ENCODE measurements around the gene RABIF.
"Not testable (repeated sequence)": the region's sequence is repeated elsewhere in the genome, so short reads cannot be mapped to it uniquely, and the experiment has no call there.

The RABIF gene

GRCh38 chr1:202888531-202889360, at the start of gene RABIF:
Gene RABIF (minus strand): TSS chr1:202889149. CDS start chr1:202889098, 51 bp downstream.
- DNase-seq = peak; percentile 98

GRCh38 chr1:202938287-202938925, 49.5 kb upstream of the RABIF start:
- DNase-seq = no peak

- DNase-seq = not testable (repeated sequence)
Measured at GRCh38 chr1:202936409-202936808, 47.5 kb upstream of the RABIF start.

- no peak for DNase-seq
Measured at GRCh38 chr1:202935844-202936243, 46.9 kb upstream of the RABIF start.

- no peak for DNase-seq
Measured at GRCh38 chr1:202934755-202935154, 45.8 kb upstream of the RABIF start.

GRCh38 chr1:202932476-202932875, 43.5 kb upstream of the RABIF start:
- DNase-seq = no peak

- DNase-seq = peak; percentile 99
Measured at GRCh38 chr1:202926581-202927491, 37.9 kb upstream of the RABIF start, which contains the start of gene KLHL12. Gene KLHL12 (minus strand): TSS chr1:202927234. CDS start chr1:202925162, 2,072 bp downstream.

GRCh38 chr1:202923533-202923932, 34.6 kb upstream of the RABIF start:
- no peak for DNase-seq

GRCh38 chr1:202919615-202920014, 30.7 kb upstream of the RABIF start:
- DNase-seq = no peak

GRCh38 chr1:202915146-202915545, 26.2 kb upstream of the RABIF start:
- peak; percentile 26 for DNase-seq

- DNase-seq = not testable (repeated sequence)
Measured at GRCh38 chr1:202912476-202912875, 23.5 kb upstream of the RABIF start.

GRCh38 chr1:202909494-202909893, 20.5 kb upstream of the RABIF start:
- DNase-seq = no peak

GRCh38 chr1:202908998-202909397, 20.0 kb upstream of the RABIF start:
- no peak for DNase-seq

GRCh38 chr1:202905331-202905730, 16.4 kb upstream of the RABIF start:
- no peak for DNase-seq

- not testable (repeated sequence) for DNase-seq
Measured at GRCh38 chr1:202903808-202904207, 14.9 kb upstream of the RABIF start.

GRCh38 chr1:202901555-202901954, 12.6 kb upstream of the RABIF start:
- DNase-seq = no peak

- no peak for DNase-seq
Measured at GRCh38 chr1:202892501-202892900, 3.6 kb upstream of the RABIF start.

GRCh38 chr1:202890392-202890791, 1.4 kb upstream of the RABIF start:
- no peak for DNase-seq

- no peak for DNase-seq
Measured at GRCh38 chr1:202888221-202888530, 773 bp downstream of the RABIF start.

GRCh38 chr1:202880961-202881460, 7.9 kb downstream of the RABIF start:
- no peak for DNase-seq

- no peak for DNase-seq
Measured at GRCh38 chr1:202880062-202880461, 8.9 kb downstream of the RABIF start.

GRCh38 chr1:202879128-202879527, 9.8 kb downstream of the RABIF start:
- no peak for DNase-seq

GRCh38 chr1:202873026-202873425, 15.9 kb downstream of the RABIF start:
- no peak for DNase-seq
